ENCODE results near the gene CDV3. TPM values are rescaled to one million over a fixed set of nuclear protein-coding genes. Genes with fewer than 3 reads are reported as not detected.

CDV3 gene
- total RNA-seq, 1 donor from 2014 or later = 166 TPM

DNA sequence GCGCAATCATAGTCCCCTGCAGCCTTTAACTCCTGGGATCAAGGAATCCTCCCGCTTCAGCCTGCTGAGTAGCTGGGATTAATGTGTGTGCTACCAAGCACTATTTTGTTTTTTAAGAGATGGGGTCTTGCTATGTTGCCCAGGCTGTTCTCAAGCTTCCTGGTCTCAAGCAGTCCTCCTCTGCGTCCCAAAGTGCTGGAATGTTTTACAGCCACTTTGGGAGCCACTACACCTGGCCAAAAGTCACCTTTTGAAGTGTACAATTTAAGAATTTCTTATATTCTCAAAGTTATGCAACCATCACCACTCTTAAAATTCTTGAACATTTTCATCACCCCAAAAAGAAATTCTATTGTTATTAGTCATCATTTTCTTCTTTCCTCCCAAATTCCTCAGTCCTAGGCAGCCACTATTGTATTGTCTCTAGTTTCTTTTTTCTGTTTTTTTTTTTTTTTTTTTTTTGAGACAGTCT lies 17.8 kb downstream of the CDV3 start:
- H3K9me3 Mint-ChIP-seq = no peaks in the 10 kb centered on the region
- no peak overlapping the region for H3K4me3 Mint-ChIP-seq
- no peaks in the 10 kb centered on the region for H3K4me1 Mint-ChIP-seq
- peaks cover 16% of the 10 kb centered on the region for H3K36me3 Mint-ChIP-seq (ENCODE audit: low read depth)
- TF ChIP-seq, protein P1, sequence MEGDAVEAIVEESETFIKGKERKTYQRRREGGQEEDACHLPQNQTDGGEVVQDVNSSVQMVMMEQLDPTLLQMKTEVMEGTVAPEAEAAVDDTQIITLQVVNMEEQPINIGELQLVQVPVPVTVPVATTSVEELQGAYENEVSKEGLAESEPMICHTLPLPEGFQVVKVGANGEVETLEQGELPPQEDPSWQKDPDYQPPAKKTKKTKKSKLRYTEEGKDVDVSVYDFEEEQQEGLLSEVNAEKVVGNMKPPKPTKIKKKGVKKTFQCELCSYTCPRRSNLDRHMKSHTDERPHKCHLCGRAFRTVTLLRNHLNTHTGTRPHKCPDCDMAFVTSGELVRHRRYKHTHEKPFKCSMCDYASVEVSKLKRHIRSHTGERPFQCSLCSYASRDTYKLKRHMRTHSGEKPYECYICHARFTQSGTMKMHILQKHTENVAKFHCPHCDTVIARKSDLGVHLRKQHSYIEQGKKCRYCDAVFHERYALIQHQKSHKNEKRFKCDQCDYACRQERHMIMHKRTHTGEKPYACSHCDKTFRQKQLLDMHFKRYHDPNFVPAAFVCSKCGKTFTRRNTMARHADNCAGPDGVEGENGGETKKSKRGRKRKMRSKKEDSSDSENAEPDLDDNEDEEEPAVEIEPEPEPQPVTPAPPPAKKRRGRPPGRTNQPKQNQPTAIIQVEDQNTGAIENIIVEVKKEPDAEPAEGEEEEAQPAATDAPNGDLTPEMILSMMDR (conservative IDR thresholded peaks at IDR 0.05) = no peak
- no peaks in the 10 kb centered on the region for H3K27me3 Mint-ChIP-seq (ENCODE audit: low read depth)
- no peak for DNase-seq (ENCODE audit: low read depth, low spot score)
- H3K27ac Mint-ChIP-seq (ENCODE audit: unreplicated experiment) = no peak overlapping the region

DNA sequence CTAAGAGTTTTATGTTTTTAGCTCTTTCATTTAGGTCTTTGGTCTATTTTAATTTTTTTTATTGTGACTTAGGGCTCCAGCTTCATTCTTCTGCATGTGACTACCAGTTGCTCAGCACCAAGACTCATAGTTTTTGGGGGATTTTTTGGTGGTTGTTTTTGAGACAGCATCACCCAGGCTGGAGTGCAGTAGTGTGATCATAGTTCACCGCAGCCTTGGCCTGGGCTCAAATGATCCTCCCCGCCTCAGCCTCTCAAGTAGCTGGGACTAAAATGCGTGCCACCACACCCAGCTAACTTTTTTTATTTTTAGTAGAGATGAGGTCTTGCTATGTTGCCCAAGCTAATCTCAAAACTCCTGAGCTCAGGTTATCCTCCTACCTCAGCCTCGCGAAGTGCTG lies 19.4 kb downstream of the CDV3 start:
- TF ChIP-seq, protein P1 (conservative IDR thresholded peaks at IDR 0.05) = no peak
- Mint-ChIP-seq H3K27ac (ENCODE audit: unreplicated experiment) (no peak overlapping the region), H3K4me1 (no peaks in the 10 kb centered on the region), H3K36me3 (ENCODE audit: low read depth) (peaks cover 12% of the 10 kb centered on the region), H3K9me3 (no peaks in the 10 kb centered on the region), H3K4me3 (no peak overlapping the region), H3K27me3 (ENCODE audit: low read depth) (no peaks in the 10 kb centered on the region)
- DNase-seq (ENCODE audit: low read depth, low spot score) = no peak

DNA sequence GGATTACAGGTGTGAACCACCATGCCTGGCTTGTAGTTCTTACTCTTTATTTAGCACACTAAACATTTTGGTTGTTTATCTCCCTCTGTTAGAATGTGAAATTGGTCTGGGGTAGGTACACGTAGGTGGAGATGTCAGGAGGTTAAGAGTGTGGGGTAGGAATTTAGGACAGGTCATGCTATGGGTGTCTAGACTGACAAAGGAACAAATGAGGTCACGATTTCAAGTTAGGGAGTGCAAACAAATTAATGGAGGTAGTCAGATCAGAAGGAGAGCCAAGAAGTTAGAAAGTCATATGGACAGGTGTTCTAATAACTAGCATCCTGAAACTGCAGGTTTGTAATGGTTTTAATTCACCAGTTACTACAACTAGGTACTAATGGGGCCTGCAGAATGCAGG lies 19.8 kb downstream of the CDV3 start:
- TF ChIP-seq, protein P1 (conservative IDR thresholded peaks at IDR 0.05) = no peak
- Mint-ChIP-seq H3K27me3 (ENCODE audit: low read depth) (no peaks in the 10 kb centered on the region), H3K36me3 (ENCODE audit: low read depth) (peaks cover 9% of the 10 kb centered on the region), H3K4me3 (no peak overlapping the region), H3K27ac (ENCODE audit: unreplicated experiment) (no peak overlapping the region), H3K4me1 (no peaks in the 10 kb centered on the region), H3K9me3 (no peaks in the 10 kb centered on the region)
- DNase-seq (ENCODE audit: low read depth, low spot score) = no peak

DNA sequence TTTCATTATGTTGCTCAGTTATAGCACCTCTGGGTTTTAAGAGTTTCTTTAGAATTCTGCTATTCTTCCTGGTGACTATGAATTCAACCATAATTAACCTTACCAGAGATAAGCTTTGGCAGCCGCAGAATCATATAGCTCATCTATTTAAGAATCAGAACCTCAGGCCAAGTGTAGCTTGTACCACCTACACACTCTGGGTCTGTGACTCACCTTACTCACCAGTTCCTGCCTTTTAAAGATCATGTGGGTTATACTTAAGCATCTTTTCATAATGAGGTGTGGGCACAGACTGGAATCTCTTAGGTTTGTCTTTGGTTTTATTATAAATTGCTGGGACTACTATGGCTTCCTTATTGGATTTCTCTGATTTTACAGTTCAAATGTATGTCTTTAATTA lies 21.9 kb downstream of the CDV3 start:
- Mint-ChIP-seq H3K9me3 (no peaks in the 10 kb centered on the region), H3K36me3 (ENCODE audit: low read depth) (no peaks in the 10 kb centered on the region), H3K4me1 (no peaks in the 10 kb centered on the region), H3K4me3 (no peak overlapping the region), H3K27me3 (ENCODE audit: low read depth) (no peaks in the 10 kb centered on the region), H3K27ac (ENCODE audit: unreplicated experiment) (peak overlapping the region; percentile 39)
- TF ChIP-seq, protein P1 (conservative IDR thresholded peaks at IDR 0.05) = no peak
- DNase-seq (ENCODE audit: low read depth, low spot score) = no peak

DNA sequence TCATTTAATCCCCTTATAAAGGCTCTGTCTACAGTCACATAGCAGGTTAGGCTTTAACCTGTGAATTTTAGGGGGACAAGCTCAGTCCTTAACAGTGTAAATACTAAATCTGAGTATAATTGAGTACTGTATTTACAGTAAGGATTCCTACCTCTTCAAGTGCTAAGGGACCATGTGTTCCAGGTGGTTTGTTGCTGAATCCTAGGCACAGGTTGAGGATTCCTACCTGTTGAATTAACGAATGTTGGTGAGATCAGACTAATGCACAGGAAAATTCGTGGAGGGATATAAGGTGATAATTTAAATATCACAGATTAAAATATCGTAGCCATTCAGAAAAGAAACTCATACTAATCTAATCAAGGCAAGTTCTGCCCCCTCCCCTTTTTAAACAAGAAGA lies 24.9 kb downstream of the CDV3 start:
- no peaks in the 10 kb centered on the region for H3K4me1 Mint-ChIP-seq
- no peak overlapping the region for H3K27ac Mint-ChIP-seq (ENCODE audit: unreplicated experiment)
- no peaks in the 10 kb centered on the region for H3K27me3 Mint-ChIP-seq (ENCODE audit: low read depth)
- TF ChIP-seq, protein P1 (conservative IDR thresholded peaks at IDR 0.05) = no peak
- DNase-seq (ENCODE audit: low read depth, low spot score) = no peak
- no peaks in the 10 kb centered on the region for H3K36me3 Mint-ChIP-seq (ENCODE audit: low read depth)
- H3K4me3 Mint-ChIP-seq = no peak overlapping the region
- H3K9me3 Mint-ChIP-seq = no peaks in the 10 kb centered on the region

DNA sequence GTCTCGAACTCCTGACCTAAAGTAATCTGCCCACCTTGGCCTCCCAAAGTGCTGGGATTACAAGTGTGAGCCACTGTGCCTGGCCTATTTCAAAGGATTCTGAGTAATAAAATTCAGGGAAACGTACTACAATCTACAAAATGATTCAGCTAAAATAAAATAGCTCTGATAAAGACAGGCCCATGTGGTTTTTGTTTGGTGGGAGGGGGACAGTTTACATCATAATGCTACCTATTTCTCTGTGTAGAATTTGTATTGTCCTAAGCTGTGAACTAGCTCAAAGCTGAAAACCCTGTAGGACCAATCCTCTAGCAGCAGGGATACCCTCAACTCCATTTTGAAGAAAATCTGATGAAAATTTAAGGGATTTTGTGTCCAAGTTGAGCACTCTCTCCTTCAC lies 25.8 kb downstream of the CDV3 start:
- no peak overlapping the region for H3K4me3 Mint-ChIP-seq
- no peaks in the 10 kb centered on the region for H3K9me3 Mint-ChIP-seq
- no peak overlapping the region for H3K27ac Mint-ChIP-seq (ENCODE audit: unreplicated experiment)
- H3K4me1 Mint-ChIP-seq = no peaks in the 10 kb centered on the region
- no peaks in the 10 kb centered on the region for H3K36me3 Mint-ChIP-seq (ENCODE audit: low read depth)
- no peak for DNase-seq (ENCODE audit: low read depth, low spot score)
- TF ChIP-seq, protein P1 (conservative IDR thresholded peaks at IDR 0.05) = no peak
- H3K27me3 Mint-ChIP-seq (ENCODE audit: low read depth) = no peaks in the 10 kb centered on the region

Data from neural crest cell (in vitro differentiated cells).